ENCODE data around the gene OR56B4.

The OR56B4 gene

GRCh38 chr11:6111673-6112072 lies 4.2 kb downstream of the OR56B4 start:
- no peaks in the 10 kb centered on the region for H4K20me1 ChIP-seq (ENCODE audit: insufficient read depth, low read length)
- H3K9me3 ChIP-seq (replicated peaks; ENCODE audit: insufficient read depth, low read length): no peaks in the 10 kb centered on the region
- no peaks in the 10 kb centered on the region for H3K36me3 ChIP-seq (replicated peaks; ENCODE audit: insufficient read depth, low read length)
- no peak overlapping the region for H2AFZ ChIP-seq (ENCODE audit: low read length)
- no peak overlapping the region for H3K27ac ChIP-seq (ENCODE audit: low read length)
- no peaks in the 10 kb centered on the region for H3K27me3 ChIP-seq (replicated peaks; ENCODE audit: insufficient read depth, low read length)
- DNase-seq: no peak
- no peaks in the 10 kb centered on the region for H3K4me1 ChIP-seq (ENCODE audit: low read length)
- H3K79me2 ChIP-seq (ENCODE audit: low read length): no peaks in the 10 kb centered on the region
- H3K4me3 ChIP-seq (ENCODE audit: low read length): no peak overlapping the region
- no peaks in the 10 kb centered on the region for H3F3A ChIP-seq (ENCODE audit: insufficient read depth, low read length)
- H3K9ac ChIP-seq (ENCODE audit: low read length): no peak overlapping the region
- TF ChIP-seq EZH2phosphoT487 (IDR thresholded peaks at IDR 0.05; ENCODE audit: low read length) (no peak), EZH2 (optimal IDR thresholded peaks at IDR 0.05; ENCODE audit: low read depth, low read length) (no peak)
- TF ChIP-seq, protein P1, sequence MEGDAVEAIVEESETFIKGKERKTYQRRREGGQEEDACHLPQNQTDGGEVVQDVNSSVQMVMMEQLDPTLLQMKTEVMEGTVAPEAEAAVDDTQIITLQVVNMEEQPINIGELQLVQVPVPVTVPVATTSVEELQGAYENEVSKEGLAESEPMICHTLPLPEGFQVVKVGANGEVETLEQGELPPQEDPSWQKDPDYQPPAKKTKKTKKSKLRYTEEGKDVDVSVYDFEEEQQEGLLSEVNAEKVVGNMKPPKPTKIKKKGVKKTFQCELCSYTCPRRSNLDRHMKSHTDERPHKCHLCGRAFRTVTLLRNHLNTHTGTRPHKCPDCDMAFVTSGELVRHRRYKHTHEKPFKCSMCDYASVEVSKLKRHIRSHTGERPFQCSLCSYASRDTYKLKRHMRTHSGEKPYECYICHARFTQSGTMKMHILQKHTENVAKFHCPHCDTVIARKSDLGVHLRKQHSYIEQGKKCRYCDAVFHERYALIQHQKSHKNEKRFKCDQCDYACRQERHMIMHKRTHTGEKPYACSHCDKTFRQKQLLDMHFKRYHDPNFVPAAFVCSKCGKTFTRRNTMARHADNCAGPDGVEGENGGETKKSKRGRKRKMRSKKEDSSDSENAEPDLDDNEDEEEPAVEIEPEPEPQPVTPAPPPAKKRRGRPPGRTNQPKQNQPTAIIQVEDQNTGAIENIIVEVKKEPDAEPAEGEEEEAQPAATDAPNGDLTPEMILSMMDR (IDR thresholded peaks at IDR 0.05; ENCODE audit: low read length): no peak
- no peaks in the 10 kb centered on the region for H3K9me2 ChIP-seq (replicated peaks; ENCODE audit: insufficient read depth, low read length)
- no peak overlapping the region for H3K4me2 ChIP-seq (ENCODE audit: low read depth, low read length)

GRCh38 chr11:6116638-6117037 lies 9.2 kb downstream of the OR56B4 start:
- Histone ChIP-seq H3K27ac (ENCODE audit: low read length) (no peak overlapping the region), H3K9me2 (replicated peaks; ENCODE audit: insufficient read depth, low read length) (no peaks in the 10 kb centered on the region), H3K4me2 (ENCODE audit: low read depth, low read length) (no peak overlapping the region), H3K4me1 (ENCODE audit: low read length) (no peaks in the 10 kb centered on the region), H3K36me3 (replicated peaks; ENCODE audit: insufficient read depth, low read length) (no peaks in the 10 kb centered on the region), H3F3A (ENCODE audit: insufficient read depth, low read length) (no peaks in the 10 kb centered on the region), H4K20me1 (ENCODE audit: insufficient read depth, low read length) (no peaks in the 10 kb centered on the region), H3K4me3 (ENCODE audit: low read length) (no peak overlapping the region), H3K79me2 (ENCODE audit: low read length) (no peaks in the 10 kb centered on the region), H2AFZ (ENCODE audit: low read length) (no peak overlapping the region), H3K27me3 (replicated peaks; ENCODE audit: insufficient read depth, low read length) (no peaks in the 10 kb centered on the region), H3K9ac (ENCODE audit: low read length) (no peak overlapping the region), H3K9me3 (replicated peaks; ENCODE audit: insufficient read depth, low read length) (no peaks in the 10 kb centered on the region)
- TF ChIP-seq, protein P1 (IDR thresholded peaks at IDR 0.05; ENCODE audit: low read length): no peak
- TF ChIP-seq EZH2phosphoT487 (IDR thresholded peaks at IDR 0.05; ENCODE audit: low read length): no peak
- TF ChIP-seq EZH2 (optimal IDR thresholded peaks at IDR 0.05; ENCODE audit: low read depth, low read length): no peak
- no peak for DNase-seq

GRCh38 chr11:6124245-6124644 lies 16.8 kb downstream of the OR56B4 start:
- no peak for DNase-seq
- Histone ChIP-seq H2AFZ (ENCODE audit: low read length) (no peak overlapping the region), H3K27me3 (replicated peaks; ENCODE audit: insufficient read depth, low read length) (no peaks in the 10 kb centered on the region), H3K9ac (ENCODE audit: low read length) (no peak overlapping the region), H3K4me3 (ENCODE audit: low read length) (no peak overlapping the region), H3K9me3 (replicated peaks; ENCODE audit: insufficient read depth, low read length) (no peaks in the 10 kb centered on the region), H3K27ac (ENCODE audit: low read length) (no peak overlapping the region), H3K4me1 (ENCODE audit: low read length) (no peaks in the 10 kb centered on the region), H3K36me3 (replicated peaks; ENCODE audit: insufficient read depth, low read length) (no peaks in the 10 kb centered on the region), H3K79me2 (ENCODE audit: low read length) (no peaks in the 10 kb centered on the region), H3K9me2 (replicated peaks; ENCODE audit: insufficient read depth, low read length) (no peaks in the 10 kb centered on the region), H3K4me2 (ENCODE audit: low read depth, low read length) (no peak overlapping the region), H4K20me1 (ENCODE audit: insufficient read depth, low read length) (no peaks in the 10 kb centered on the region), H3F3A (ENCODE audit: insufficient read depth, low read length) (no peaks in the 10 kb centered on the region)
- TF ChIP-seq EZH2 (optimal IDR thresholded peaks at IDR 0.05; ENCODE audit: low read depth, low read length) (no peak), EZH2phosphoT487 (IDR thresholded peaks at IDR 0.05; ENCODE audit: low read length) (no peak)
- TF ChIP-seq, protein P1 (IDR thresholded peaks at IDR 0.05; ENCODE audit: low read length): no peak
